ENCODE measurements around the gene IFNL2. TPM values are rescaled to one million over a fixed set of nuclear protein-coding genes. Genes with fewer than 3 reads are reported as not detected.
"Not testable (repeated sequence)": the region's sequence is repeated elsewhere in the genome, so short reads cannot be mapped to it uniquely, and the experiment has no call there.

IFNL2 gene
- polyA plus RNA-seq, 1 donor from 2014 or later, result not detected

DNA sequence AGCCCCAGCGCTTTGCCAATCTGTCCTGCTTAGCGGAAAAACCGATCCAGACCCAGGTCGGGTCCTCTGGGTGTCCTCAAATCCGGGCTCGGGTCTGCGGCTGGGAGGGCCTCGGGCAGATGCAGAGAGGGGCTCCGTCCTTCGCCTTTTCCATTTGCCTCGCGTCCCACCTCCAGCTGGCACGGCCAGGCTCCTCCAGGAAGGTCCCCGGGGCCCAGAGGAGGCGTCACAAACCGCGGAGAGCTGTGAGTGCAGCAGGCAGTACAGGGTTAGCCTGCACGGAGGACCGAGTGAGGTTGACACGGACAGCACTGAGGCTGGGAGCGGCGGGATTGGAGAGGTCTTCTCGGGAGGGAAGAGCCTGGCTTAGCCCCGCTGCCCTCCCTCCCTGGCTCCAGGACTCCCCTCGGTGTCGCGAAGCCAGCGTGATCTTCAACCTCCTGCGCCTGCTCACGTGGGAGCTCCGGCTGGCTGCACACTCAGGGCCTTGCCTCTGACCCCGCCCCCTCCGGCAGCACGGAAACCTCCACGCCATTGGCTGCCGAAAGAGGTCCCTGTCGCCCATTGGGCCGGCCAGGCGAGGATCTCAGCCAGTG lies 2.8 kb upstream of the IFNL2 start:
- no peak overlapping the region for H3K9ac ChIP-seq (ENCODE audit: low read length)
- no peaks in the 10 kb centered on the region for H3K9me3 ChIP-seq (ENCODE audit: low read length)
- H2AFZ ChIP-seq (ENCODE audit: low read depth, low read length), result no peak overlapping the region
- H3K9me2 ChIP-seq (ENCODE audit: insufficient read depth, low read length), result no peaks in the 10 kb centered on the region
- H3K27ac ChIP-seq (ENCODE audit: low read length), result no peak overlapping the region
- no peaks in the 10 kb centered on the region for H3K79me2 ChIP-seq (replicated peaks; ENCODE audit: insufficient read depth, low read length)
- no peaks in the 10 kb centered on the region for H4K20me1 ChIP-seq (ENCODE audit: insufficient read depth)
- TF ChIP-seq TAF1 (IDR thresholded peaks at IDR 0.05; ENCODE audit: low read depth) (no peak), MXI1 (conservative IDR thresholded peaks at IDR 0.05; ENCODE audit: poor library complexity, severe bottlenecking) (no peak), EZH2 (IDR thresholded peaks at IDR 0.05; ENCODE audit: borderline replicate concordance, insufficient read depth, low read length, poor library complexity, severe bottlenecking) (no peak)
- TF ChIP-seq, protein P1, sequence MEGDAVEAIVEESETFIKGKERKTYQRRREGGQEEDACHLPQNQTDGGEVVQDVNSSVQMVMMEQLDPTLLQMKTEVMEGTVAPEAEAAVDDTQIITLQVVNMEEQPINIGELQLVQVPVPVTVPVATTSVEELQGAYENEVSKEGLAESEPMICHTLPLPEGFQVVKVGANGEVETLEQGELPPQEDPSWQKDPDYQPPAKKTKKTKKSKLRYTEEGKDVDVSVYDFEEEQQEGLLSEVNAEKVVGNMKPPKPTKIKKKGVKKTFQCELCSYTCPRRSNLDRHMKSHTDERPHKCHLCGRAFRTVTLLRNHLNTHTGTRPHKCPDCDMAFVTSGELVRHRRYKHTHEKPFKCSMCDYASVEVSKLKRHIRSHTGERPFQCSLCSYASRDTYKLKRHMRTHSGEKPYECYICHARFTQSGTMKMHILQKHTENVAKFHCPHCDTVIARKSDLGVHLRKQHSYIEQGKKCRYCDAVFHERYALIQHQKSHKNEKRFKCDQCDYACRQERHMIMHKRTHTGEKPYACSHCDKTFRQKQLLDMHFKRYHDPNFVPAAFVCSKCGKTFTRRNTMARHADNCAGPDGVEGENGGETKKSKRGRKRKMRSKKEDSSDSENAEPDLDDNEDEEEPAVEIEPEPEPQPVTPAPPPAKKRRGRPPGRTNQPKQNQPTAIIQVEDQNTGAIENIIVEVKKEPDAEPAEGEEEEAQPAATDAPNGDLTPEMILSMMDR (IDR thresholded peaks at IDR 0.05; ENCODE audit: poor library complexity, severe bottlenecking), result no peak
- TF ChIP-seq, protein P2, sequence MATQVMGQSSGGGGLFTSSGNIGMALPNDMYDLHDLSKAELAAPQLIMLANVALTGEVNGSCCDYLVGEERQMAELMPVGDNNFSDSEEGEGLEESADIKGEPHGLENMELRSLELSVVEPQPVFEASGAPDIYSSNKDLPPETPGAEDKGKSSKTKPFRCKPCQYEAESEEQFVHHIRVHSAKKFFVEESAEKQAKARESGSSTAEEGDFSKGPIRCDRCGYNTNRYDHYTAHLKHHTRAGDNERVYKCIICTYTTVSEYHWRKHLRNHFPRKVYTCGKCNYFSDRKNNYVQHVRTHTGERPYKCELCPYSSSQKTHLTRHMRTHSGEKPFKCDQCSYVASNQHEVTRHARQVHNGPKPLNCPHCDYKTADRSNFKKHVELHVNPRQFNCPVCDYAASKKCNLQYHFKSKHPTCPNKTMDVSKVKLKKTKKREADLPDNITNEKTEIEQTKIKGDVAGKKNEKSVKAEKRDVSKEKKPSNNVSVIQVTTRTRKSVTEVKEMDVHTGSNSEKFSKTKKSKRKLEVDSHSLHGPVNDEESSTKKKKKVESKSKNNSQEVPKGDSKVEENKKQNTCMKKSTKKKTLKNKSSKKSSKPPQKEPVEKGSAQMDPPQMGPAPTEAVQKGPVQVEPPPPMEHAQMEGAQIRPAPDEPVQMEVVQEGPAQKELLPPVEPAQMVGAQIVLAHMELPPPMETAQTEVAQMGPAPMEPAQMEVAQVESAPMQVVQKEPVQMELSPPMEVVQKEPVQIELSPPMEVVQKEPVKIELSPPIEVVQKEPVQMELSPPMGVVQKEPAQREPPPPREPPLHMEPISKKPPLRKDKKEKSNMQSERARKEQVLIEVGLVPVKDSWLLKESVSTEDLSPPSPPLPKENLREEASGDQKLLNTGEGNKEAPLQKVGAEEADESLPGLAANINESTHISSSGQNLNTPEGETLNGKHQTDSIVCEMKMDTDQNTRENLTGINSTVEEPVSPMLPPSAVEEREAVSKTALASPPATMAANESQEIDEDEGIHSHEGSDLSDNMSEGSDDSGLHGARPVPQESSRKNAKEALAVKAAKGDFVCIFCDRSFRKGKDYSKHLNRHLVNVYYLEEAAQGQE (IDR thresholded peaks at IDR 0.05; ENCODE audit: borderline replicate concordance), result no peak
- H3K36me3 ChIP-seq (ENCODE audit: insufficient read depth, low read length), result no peaks in the 10 kb centered on the region
- no peak overlapping the region for H3K4me3 ChIP-seq (ENCODE audit: low read length)
- no peak overlapping the region for H3K4me2 ChIP-seq (ENCODE audit: low read length)
- H3K27me3 ChIP-seq (ENCODE audit: insufficient read depth, low read depth, low read length), result peaks cover 43% of the 10 kb centered on the region
- H3F3A ChIP-seq (ENCODE audit: insufficient read depth, low read length, poor library complexity, severe bottlenecking), result no peaks in the 10 kb centered on the region

DNA sequence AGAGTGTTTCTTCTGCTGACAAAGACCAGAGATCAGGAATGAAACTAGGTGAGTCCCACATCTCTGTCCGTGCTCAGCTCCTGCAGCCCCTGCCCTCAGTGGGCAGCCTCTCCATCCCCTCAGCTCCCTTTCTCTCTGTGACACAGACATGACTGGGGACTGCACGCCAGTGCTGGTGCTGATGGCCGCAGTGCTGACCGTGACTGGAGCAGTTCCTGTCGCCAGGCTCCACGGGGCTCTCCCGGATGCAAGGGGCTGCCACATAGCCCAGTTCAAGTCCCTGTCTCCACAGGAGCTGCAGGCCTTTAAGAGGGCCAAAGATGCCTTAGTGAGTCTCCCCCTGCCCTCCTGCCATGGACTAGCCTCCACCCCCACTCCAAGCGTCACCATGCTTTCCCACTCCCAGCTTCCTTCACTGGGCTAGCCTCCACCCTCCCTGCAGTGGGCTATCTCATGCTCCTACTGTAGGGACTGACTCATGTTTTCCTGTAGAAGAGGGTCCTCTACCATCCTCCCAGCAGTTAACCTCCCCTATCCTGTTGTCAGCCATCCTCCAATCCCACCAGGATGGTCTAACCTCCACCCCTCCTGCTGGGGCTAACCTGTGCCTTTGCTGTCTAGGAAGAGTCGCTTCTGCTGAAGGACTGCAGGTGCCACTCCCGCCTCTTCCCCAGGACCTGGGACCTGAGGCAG lies 481 bp downstream of the IFNL2 start:
- not testable (repeated sequence) for H3K79me2 ChIP-seq (replicated peaks; ENCODE audit: insufficient read depth, low read length); H3K4me3 ChIP-seq (ENCODE audit: low read length); H3K36me3 ChIP-seq (ENCODE audit: insufficient read depth, low read length); H4K20me1 ChIP-seq (ENCODE audit: insufficient read depth); H3K9me2 ChIP-seq (ENCODE audit: insufficient read depth, low read length); H2AFZ ChIP-seq (ENCODE audit: low read depth, low read length); H3K27ac ChIP-seq (ENCODE audit: low read length); H3F3A ChIP-seq (ENCODE audit: insufficient read depth, low read length, poor library complexity, severe bottlenecking); H3K4me2 ChIP-seq (ENCODE audit: low read length); H3K9ac ChIP-seq (ENCODE audit: low read length); H3K9me3 ChIP-seq (ENCODE audit: low read length)
- peaks cover 21% of the 10 kb centered on the region for H3K27me3 ChIP-seq (ENCODE audit: insufficient read depth, low read depth, low read length)

DNA sequence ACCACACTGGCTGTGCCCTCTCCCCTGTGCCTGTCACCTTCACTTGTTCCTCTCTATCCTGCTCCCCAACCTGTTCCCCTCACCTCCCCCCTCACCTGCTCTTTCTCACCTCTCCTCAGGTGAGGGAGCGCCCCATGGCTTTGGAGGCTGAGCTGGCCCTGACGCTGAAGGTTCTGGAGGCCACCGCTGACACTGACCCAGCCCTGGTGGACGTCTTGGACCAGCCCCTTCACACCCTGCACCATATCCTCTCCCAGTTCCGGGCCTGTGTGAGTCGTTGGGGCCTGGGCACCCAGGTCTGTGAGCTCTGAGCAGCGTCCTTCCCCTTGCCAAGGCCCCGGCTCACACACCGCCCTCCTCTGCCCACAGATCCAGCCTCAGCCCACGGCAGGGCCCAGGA lies 1.2 kb downstream of the IFNL2 start:
- peaks cover 14% of the 10 kb centered on the region for H3K27me3 ChIP-seq (ENCODE audit: insufficient read depth, low read depth, low read length)
- H3K27ac ChIP-seq (ENCODE audit: low read length), result not testable (repeated sequence)

More for the DNA sequence above, 1.2 kb downstream of the IFNL2 start:
- H3K9ac ChIP-seq (ENCODE audit: low read length); H3K4me3 ChIP-seq (ENCODE audit: low read length); H3K79me2 ChIP-seq (replicated peaks; ENCODE audit: insufficient read depth, low read length); H3K36me3 ChIP-seq (ENCODE audit: insufficient read depth, low read length); H3F3A ChIP-seq (ENCODE audit: insufficient read depth, low read length, poor library complexity, severe bottlenecking); H2AFZ ChIP-seq (ENCODE audit: low read depth, low read length); H4K20me1 ChIP-seq (ENCODE audit: insufficient read depth); H3K9me3 ChIP-seq (ENCODE audit: low read length); H3K9me2 ChIP-seq (ENCODE audit: insufficient read depth, low read length); H3K4me2 ChIP-seq (ENCODE audit: low read length): not testable (repeated sequence)

All from neural cell (in vitro differentiated cells).